Endothelial cell of umbilical vein (primary cell): ENCODE data around the gene EDC4. TPM values are rescaled to one million over a fixed set of nuclear protein-coding genes. Genes with fewer than 3 reads are reported as not detected.

Experiments used
- BruUV-seq: library from RNA; stranded (reverse); fragments of 400-500 nt; replicated peaks from 2 replicates; lab custom pipeline; 2021; lab: Mats Ljungman, UMichigan
- CTCF ChIA-PET: fragments of 300-600, 350-600 bp; sonication (Branson Sonifier 250); formaldehyde crosslinking; loops from one replicate; lab custom pipeline; 2021; ENCODE audit warnings: antibody characterized with exemption, inconsistent platforms; lab: Charles Lee
- POLR2A ChIA-PET: fragments of 300-600, 350-600 bp; sonication (Branson Sonifier 250); formaldehyde crosslinking; loops from one replicate; lab custom pipeline; 2021; ENCODE audit warnings: antibody characterized with exemption, inconsistent platforms; lab: Charles Lee
- DNase-seq: peaks from one replicate; pipeline ENCODE4 v3.0.0-alpha.2; 2011; ENCODE audit warnings: low read depth, low spot score
- FAIRE-seq: peaks from 2 replicates; lab custom pipeline; 2011; peaks lifted over from hg19 to GRCh38; lab: Jason Lieb, UNC
- H2AFZ ChIP-seq: 2 replicates; pipeline ENCODE4 v1.6.0; 2012; ENCODE audit warnings: low read depth, low read length, control low read depth, inconsistent platforms
- H3K27ac ChIP-seq: 2 replicates; pipeline ENCODE4 v1.5.1; 2011; ENCODE audit warnings: low read depth, mild to moderate bottlenecking, control low read depth, low read length, moderate library complexity; ENCODE audit not compliant: insufficient read depth
- H3K27me3 ChIP-seq, 2 experiments: 2 replicates each; pipeline versions ENCODE4 v1.6.0 to v1.6.1; 2011; ENCODE audit warnings: low read length in 2 of 2, mixed read lengths in 1 of 2; ENCODE audit not compliant: control insufficient read depth in 2 of 2, insufficient read depth in 2 of 2
- H3K36me3 ChIP-seq, 2 experiments: 2 replicates in 1 of 2; 3 replicates in 1 of 2; pipeline ENCODE4 v1.5.1; 2011; ENCODE audit warnings: low read length in 2 of 2, mild to moderate bottlenecking in 1 of 2, moderate library complexity in 1 of 2; ENCODE audit not compliant: control insufficient read depth in 2 of 2, insufficient read depth in 2 of 2; ENCODE audit errors: extremely low read depth in 1 of 2
- H3K4me1 ChIP-seq: 3 replicates; pipeline ENCODE4 v1.5.1; 2011; ENCODE audit warnings: mild to moderate bottlenecking, low read length; ENCODE audit not compliant: control insufficient read depth, insufficient read depth; ENCODE audit errors: extremely low read depth
- H3K4me2 ChIP-seq: 2 replicates; pipeline ENCODE4 v1.6.1; 2011; ENCODE audit warnings: low read length, control low read depth, mixed read lengths; ENCODE audit not compliant: insufficient read depth
- H3K4me3 ChIP-seq, 3 experiments: fragments of 200-600 bp in 1 of 3; sonication (generic), shearing (Covaris generic) in 1 of 3; replicated peaks in 1 of 3; 2 replicates each; pipeline ENCODE4 v1.5.1; 2011 to 2016; ENCODE audit warnings: control low read depth in 3 of 3, low read length in 3 of 3, mild to moderate bottlenecking in 2 of 3, inconsistent platforms in 1 of 3, low read depth in 1 of 3, moderate library complexity in 1 of 3; ENCODE audit not compliant: insufficient read depth in 1 of 3
- H3K79me2 ChIP-seq: 2 replicates; pipeline ENCODE4 v1.6.0; 2012; ENCODE audit warnings: low read length, inconsistent platforms; ENCODE audit not compliant: control insufficient read depth, insufficient read depth
- H3K9ac ChIP-seq: replicated peaks from 2 replicates; pipeline ENCODE3; 2011; ENCODE audit warnings: low read length, control low read depth; ENCODE audit not compliant: insufficient read depth; ENCODE audit errors: extremely low read depth
- H3K9me1 ChIP-seq: replicated peaks from 3 replicates; pipeline ENCODE4 v1.6.0; 2011; ENCODE audit warnings: mild to moderate bottlenecking, low read length; ENCODE audit not compliant: control insufficient read depth, insufficient read depth; ENCODE audit errors: extremely low read depth
- H3K9me3 ChIP-seq: replicated peaks from 2 replicates; pipeline ENCODE4 v1.5.1; 2012; ENCODE audit warnings: low read length, inconsistent platforms; ENCODE audit not compliant: control insufficient read depth, insufficient read depth
- H4K20me1 ChIP-seq: replicated peaks from 2 replicates; pipeline ENCODE3; 2011; ENCODE audit warnings: mild to moderate bottlenecking, low read length; ENCODE audit not compliant: control insufficient read depth, insufficient read depth; ENCODE audit errors: extremely low read depth
- CTCF ChIP-seq, 2 donors: IDR thresholded peaks; 1 replicate in 1 of 2; 2 replicates in 1 of 2; pipeline ENCODE4 v1.5.1; 2011; ENCODE audit warnings: low read length in 2 of 2, mild to moderate bottlenecking in 2 of 2, moderate library complexity in 2 of 2, control low read depth in 1 of 2, inconsistent platforms in 1 of 2, low read depth in 1 of 2; ENCODE audit not compliant: insufficient read depth in 1 of 2; ENCODE audit errors: extremely low read depth in 1 of 2
- EZH2 ChIP-seq: IDR thresholded peaks from 2 replicates; pipeline ENCODE4 v1.6.1; 2012; ENCODE audit warnings: borderline replicate concordance, low read depth, mild to moderate bottlenecking, moderate library complexity, low read length, inconsistent platforms; ENCODE audit not compliant: severe bottlenecking
- FOS ChIP-seq: IDR thresholded peaks from 2 replicates; pipeline ENCODE4 v1.6.1; 2011; ENCODE audit warnings: mild to moderate bottlenecking, low read length, moderate library complexity, borderline replicate concordance; ENCODE audit not compliant: insufficient read depth
- GATA2 ChIP-seq: IDR thresholded peaks from 2 replicates; pipeline ENCODE4 v1.7.0; 2011; ENCODE audit warnings: low read depth, mild to moderate bottlenecking, moderate library complexity, mixed read lengths, low read length; ENCODE audit not compliant: insufficient read length, insufficient read depth
- JUN ChIP-seq: IDR thresholded peaks from 2 replicates; pipeline ENCODE4 v1.6.1; 2011; ENCODE audit warnings: borderline replicate concordance, low read depth; ENCODE audit not compliant: insufficient read length, insufficient read depth
- MYC ChIP-seq: IDR thresholded peaks from one replicate; pipeline ENCODE4 v1.6.1; 2011; ENCODE audit warnings: mild to moderate bottlenecking, low read depth, low read length
- POLR2A ChIP-seq: IDR thresholded peaks from 2 replicates; pipeline ENCODE4 v1.6.1; 2012; ENCODE audit warnings: low read depth, mild to moderate bottlenecking, control low read depth, low read length
- POLR2AphosphoS5 ChIP-seq: IDR thresholded peaks from 2 replicates; pipeline ENCODE4 v1.6.1; 2012; ENCODE audit warnings: low read depth, mild to moderate bottlenecking, control low read depth, low read length, moderate library complexity; ENCODE audit not compliant: insufficient read depth
- dilution Hi-C: fragments of 300-500 bp; cut with MboI; formaldehyde crosslinking; loops from one replicate; pipeline ENCODE4 v1.15.0; 2019; ENCODE audit warnings: low sequenced_read_pairs; ENCODE audit not compliant: extremely low pct_ligation_motif_present
- intact Hi-C: fragments of 100-400 bp; cut with micrococcal nuclease; formaldehyde crosslinking; loops from one replicate; pipeline ENCODE4 v1.10.0; 2022
- polyA plus RNA-seq, 4 experiments: library from polyadenylated mRNA; depleted of rRNA in 3 of 4; stranded (reverse) in 3 of 4; unstranded in 1 of 4; fragments of >200 nt; gene quantifications; 2 replicates each; pipeline versions ENCODE4 v1.2.1 to v1.2.3, GENCODE V29; 2011 to 2012; ENCODE audit warnings: missing spikeins in 1 of 4
- total RNA-seq: library from RNA; stranded (reverse); gene quantifications from 2 replicates; pipeline ENCODE4 v1.2.3, GENCODE V29; 2021
- TF ChIP-seq, protein P1 (sequence below): IDR thresholded peaks from 2 replicates; pipeline ENCODE4 v1.6.1; 2011; ENCODE audit not compliant: insufficient read depth, insufficient read length

Gene EDC4
- total and polyA plus RNA-seq, 2 donors (not counting 3 experiments of a cell fraction or from before 2014, with no cell fraction given): 57.5 to 81.2 TPM

DNA sequence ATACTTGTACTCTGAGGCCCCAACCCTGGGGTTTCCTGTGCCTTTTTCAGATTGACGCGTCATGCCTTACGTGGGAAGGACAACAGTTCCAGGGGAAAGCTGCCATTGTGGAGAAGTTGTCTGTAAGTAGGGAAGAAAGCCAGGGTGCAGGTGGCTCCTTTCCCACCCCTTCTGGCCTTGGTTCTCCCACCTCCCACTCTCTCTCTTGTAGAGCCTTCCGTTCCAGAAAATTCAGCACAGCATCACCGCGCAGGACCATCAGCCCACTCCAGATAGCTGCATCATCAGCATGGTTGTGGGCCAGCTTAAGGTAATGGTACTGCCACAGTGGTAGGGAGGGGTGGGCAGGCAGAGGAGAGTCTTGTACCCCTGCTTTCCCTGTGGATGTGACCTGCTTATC is 4.6 kb upstream of the EDC4 start:
- no peak overlapping the region for H3K9ac ChIP-seq
- no peak overlapping the region for H3K4me2 ChIP-seq
- peaks cover 18 to 36% of the 10 kb centered on the region in 2 experiments for H3K36me3 ChIP-seq
- ChIA-PET CTCF (interaction anchor here (1.2 kb wide), 1 partner anchor 52 kb away, joined by 3 read pairs; no protein-coding TSS in a partner anchor), POLR2A (no interaction called here)
- H3K27me3 ChIP-seq: no peaks in the 10 kb centered on the region
- peaks cover 2% of the 10 kb centered on the region for H4K20me1 ChIP-seq
- peaks cover 3% of the 10 kb centered on the region for H3K4me1 ChIP-seq
- no peak overlapping the region for H2AFZ ChIP-seq
- H3K9me1 ChIP-seq: no peaks in the 10 kb centered on the region
- no TSS peak for BruUV-seq
- intact Hi-C loops: no loop called here
- H3K4me3 ChIP-seq: no peak overlapping the region
- no peaks in the 10 kb centered on the region for H3K9me3 ChIP-seq
- no peak overlapping the region for H3K27ac ChIP-seq
- peaks cover 22% of the 10 kb centered on the region for H3K79me2 ChIP-seq
- FAIRE-seq (no peak), DNase-seq (no peak)
- dilution Hi-C loops: no loop called here
- TF ChIP-seq FOS (no peak), MYC (no peak), CTCF (IDR thresholded peaks at IDR 0.05; ENCODE audit: extremely low read depth in 1 of 2, insufficient read depth in 1 of 2, low read depth in 1 of 2, low read length in 2 of 2) (no peak), JUN (no peak)
- TF ChIP-seq, protein P1, sequence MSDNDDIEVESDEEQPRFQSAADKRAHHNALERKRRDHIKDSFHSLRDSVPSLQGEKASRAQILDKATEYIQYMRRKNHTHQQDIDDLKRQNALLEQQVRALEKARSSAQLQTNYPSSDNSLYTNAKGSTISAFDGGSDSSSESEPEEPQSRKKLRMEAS: no peak

GRCh38 chr16:67869653-67870052 is 3.2 kb upstream of the EDC4 start:
- no peak for TF ChIP-seq JUN
- no peak for TF ChIP-seq MYC
- TF ChIP-seq POLR2A: no peak
- TF ChIP-seq, protein P1: no peak
- TF ChIP-seq POLR2AphosphoS5: no peak
- TF ChIP-seq GATA2: no peak
- no peak for TF ChIP-seq EZH2
- TF ChIP-seq FOS: no peak
- TF ChIP-seq CTCF (IDR thresholded peaks at IDR 0.05; ENCODE audit: extremely low read depth in 1 of 2, insufficient read depth in 1 of 2, low read depth in 1 of 2, low read length in 2 of 2): no peak
- Histone ChIP-seq H3K9me1 (no peaks in the 10 kb centered on the region), H3K79me2 (peaks cover 26% of the 10 kb centered on the region), H3K9me3 (no peaks in the 10 kb centered on the region), H3K27me3 (no peaks in the 10 kb centered on the region), H3K36me3 (peaks cover 18 to 31% of the 10 kb centered on the region in 2 experiments), H2AFZ (no peak overlapping the region), H3K4me1 (peaks cover 15% of the 10 kb centered on the region), H3K9ac (no peak overlapping the region), H3K27ac (no peak overlapping the region), H3K4me3 (no peak overlapping the region), H3K4me2 (no peak overlapping the region), H4K20me1 (no peaks in the 10 kb centered on the region)
- FAIRE-seq (no peak), DNase-seq (no peak)
- ChIA-PET CTCF (interaction anchor here (1.1 kb wide), 1 partner anchor 53 kb away, joined by 3 read pairs; no protein-coding TSS in a partner anchor), POLR2A (no interaction called here)
- intact Hi-C loops: no loop called here
- no TSS peak for BruUV-seq
- dilution Hi-C loops: no loop called here
